ENCODE data around the gene GMEB2.
"Not testable (repeated sequence)": the region's sequence is repeated elsewhere in the genome, so short reads cannot be mapped to it uniquely, and the experiment has no call there.

GMEB2 gene

GRCh38 chr20:63586797-63587196 is 40.1 kb downstream of the GMEB2 start:
- DNase-seq = no peak

- no peak for DNase-seq
Measured at GRCh38 chr20:63585616-63586565, 41.0 kb downstream of the GMEB2 start.

- no peak for DNase-seq
Measured at GRCh38 chr20:63582382-63583063, 44.4 kb downstream of the GMEB2 start.

GRCh38 chr20:63580796-63581461 is 46.0 kb downstream of the GMEB2 start:
- no peak for DNase-seq

GRCh38 chr20:63579017-63579694 is 47.7 kb downstream of the GMEB2 start:
- DNase-seq = no peak

- DNase-seq = no peak
Measured at GRCh38 chr20:63578224-63579016, 48.5 kb downstream of the GMEB2 start.

GRCh38 chr20:63577317-63577894 is 49.5 kb downstream of the GMEB2 start:
- DNase-seq = no peak

- no peak for DNase-seq
Measured at GRCh38 chr20:63576311-63576710, 50.6 kb downstream of the GMEB2 start.

GRCh38 chr20:63574829-63575743 is 51.8 kb downstream of the GMEB2 start:
- no peak for DNase-seq

- DNase-seq = no peak
Measured at GRCh38 chr20:63574156-63574828, 52.6 kb downstream of the GMEB2 start, which contains the start of gene HELZ2. HELZ2 (minus strand) TSS chr20:63574239; CDS start chr20:63572385, 1,854 bp downstream.

- no peak for DNase-seq
Measured at GRCh38 chr20:63573647-63574131, 53.2 kb downstream of the GMEB2 start.

GRCh38 chr20:63572788-63573646 is 53.9 kb downstream of the GMEB2 start:
- no peak for DNase-seq

- no peak for DNase-seq
Measured at GRCh38 chr20:63572071-63572787, 54.7 kb downstream of the GMEB2 start.

GRCh38 chr20:63571087-63571478 is 55.8 kb downstream of the GMEB2 start:
- DNase-seq = not testable (repeated sequence)

GRCh38 chr20:63570281-63571086 is 56.4 kb downstream of the GMEB2 start:
- no peak for DNase-seq

GRCh38 chr20:63568986-63569949 is 57.6 kb downstream of the GMEB2 start:
- no peak for DNase-seq

Measured in NCI-H1436 treated with DMSO at 0.1 percent for 48 hours (cell line).